Right cardiac atrium (tissue), 5 donors: ENCODE data around the gene TRIML1. TPM values are rescaled to one million over a fixed set of nuclear protein-coding genes. Genes with fewer than 3 reads are reported as not detected.
"Not testable (repeated sequence)": the region's sequence is repeated elsewhere in the genome, so short reads cannot be mapped to it uniquely, and the experiment has no call there.

Experiments
- ATAC-seq, 2 donors: fragments of 200-7000 bp; cut with Tn5 transposase; one replicate each; pipeline versions ENCODE4 v1.8.0 to v1.9.1; 2020; ENCODE audit warnings: moderate library complexity in 2 of 2, mild to moderate bottlenecking in 1 of 2
- DNase-seq, 3 donors: peaks; one replicate each; pipeline ENCODE4 v3.0.0-alpha.2; 2020
- H3K27ac ChIP-seq: one replicate; pipeline ENCODE4 v1.5.1; 2013; ENCODE audit warnings: mild to moderate bottlenecking, low read length, control low read depth, moderate library complexity
- H3K27me3 ChIP-seq: one replicate; pipeline ENCODE4 v1.6.1; 2013; ENCODE audit not compliant: control insufficient read depth, insufficient read depth
- H3K4me1 ChIP-seq: one replicate; pipeline ENCODE4 v1.6.1; 2013; ENCODE audit warnings: low read length; ENCODE audit not compliant: control insufficient read depth, insufficient read depth
- H3K4me3 ChIP-seq: one replicate; pipeline ENCODE4 v1.5.1; 2013; ENCODE audit warnings: low read length, control low read depth
- H3K9me3 ChIP-seq: one replicate; pipeline ENCODE4 v1.6.1; 2013; ENCODE audit warnings: low read length; ENCODE audit not compliant: control insufficient read depth
- WGBS: extraction: QIAGEN DNeasy Blood & Tissue Kit; methylation state at CpG from one replicate; pipeline ENCODE4 v1.1.7; 2013; 5-methylcytosine and 5-hydroxymethylcytosine counted together
- intact Hi-C, 4 donors: fragments of 100-400 bp; cut with DNase I; formaldehyde crosslinking; loops; one replicate each; pipeline versions ENCODE4 v1.11.0 to v1.14.0; 2022 to 2023
- polyA plus RNA-seq: library from polyadenylated mRNA; stranded (reverse); fragments of 200-250 nt; gene quantifications from one replicate; pipeline ENCODE4 v1.2.3, GENCODE V29; 2013
- total RNA-seq, 4 donors: library from RNA; stranded (reverse); fragmentation: NEBNext Ultra II Directional; extraction: Animal tissue kit (Norgen Biotek cat#: 25700); gene quantifications; one replicate each; pipeline ENCODE4 v1.2.1, GENCODE V29; 2021
- donor health status: healthy with polysubstance abuse.
- donor health status: DM: no; HTN: yes; CAD: no.
- donor health status: DM: no; HTN: no; CAD: no.
- donor health status: DM: no; HTN: yes; CAD: no; lungs with severe emphysema.
- donor health status: DM: yes; HTN: yes; CAD: no.

Gene TRIML1
- total and polyA plus RNA-seq, 5 donors: not detected

DNA sequence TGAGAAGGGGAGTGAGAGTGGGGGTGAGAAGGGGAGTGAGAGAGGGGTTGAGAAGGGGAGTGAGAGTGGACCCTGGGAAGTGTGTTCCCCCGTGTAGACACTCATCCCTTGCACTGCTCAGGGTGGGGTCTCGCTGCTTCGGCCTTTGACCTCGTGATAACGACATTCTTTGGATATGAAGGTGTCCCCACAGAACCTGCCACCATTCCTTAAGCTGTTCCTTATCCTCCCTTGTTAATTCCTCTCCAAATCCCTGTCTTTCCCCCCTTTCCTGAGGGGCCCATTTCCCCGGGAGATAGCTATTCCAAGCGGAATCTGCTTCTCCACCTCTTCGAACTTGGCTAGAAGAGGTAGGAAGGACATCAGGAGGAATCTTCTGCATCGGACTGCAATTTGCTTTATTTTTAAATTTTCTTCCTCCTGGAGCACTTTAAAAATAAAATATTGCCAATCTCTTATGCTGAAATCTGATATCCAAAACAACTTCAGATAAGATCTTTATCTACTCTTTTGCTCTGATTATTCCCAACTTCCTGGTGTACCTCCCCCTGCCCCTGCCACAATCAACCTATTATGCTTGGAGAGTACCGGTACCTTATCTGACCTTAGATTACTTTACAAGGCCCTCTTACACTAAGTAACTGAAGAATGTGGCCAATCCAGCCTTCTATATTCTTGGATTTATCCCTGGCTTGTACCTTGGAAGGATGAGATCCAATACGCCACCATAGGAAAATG is 15.6 kb downstream of the TRIML1 start:
- intact Hi-C loops: no loop called here
- DNase-seq (no peak), ATAC-seq (no peak)
- Histone ChIP-seq H3K4me3 (no peak overlapping the region), H3K27me3 (no peaks in the 10 kb centered on the region), H3K4me1 (no peaks in the 10 kb centered on the region), H3K27ac (no peak overlapping the region), H3K9me3 (no peaks in the 10 kb centered on the region)
- 87% methylated on average over 11 of the region's 11 CpGs for WGBS

DNA sequence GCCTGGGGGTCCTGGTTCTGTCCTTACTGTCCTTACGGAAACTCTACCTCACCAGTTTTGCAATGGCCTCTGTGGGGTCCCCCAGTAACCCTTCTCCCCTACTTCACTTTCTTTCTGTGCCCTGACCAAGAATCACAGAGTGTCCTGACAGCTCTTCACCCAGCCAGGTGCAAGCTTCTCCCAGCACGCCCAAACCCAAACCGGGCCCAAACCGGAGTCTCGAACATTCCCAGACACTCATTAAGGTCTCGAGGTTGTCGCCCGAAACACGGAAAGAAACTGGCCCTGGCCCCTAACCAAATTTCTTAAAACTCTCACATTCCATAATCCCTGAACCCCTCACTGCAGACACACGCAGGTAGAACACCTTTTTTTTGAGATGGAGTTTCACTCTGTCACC is 19.1 kb downstream of the TRIML1 start:
- DNase-seq: no peak
- whole genome bisulfite sequencing: 96% methylated on average over 10 of the region's 10 CpGs
- Histone ChIP-seq H3K4me3 (no peak overlapping the region), H3K27me3 (no peaks in the 10 kb centered on the region), H3K9me3 (no peaks in the 10 kb centered on the region), H3K4me1 (no peaks in the 10 kb centered on the region), H3K27ac (no peak overlapping the region)
- ATAC-seq: no peak
- intact Hi-C loops: no loop called here

DNA sequence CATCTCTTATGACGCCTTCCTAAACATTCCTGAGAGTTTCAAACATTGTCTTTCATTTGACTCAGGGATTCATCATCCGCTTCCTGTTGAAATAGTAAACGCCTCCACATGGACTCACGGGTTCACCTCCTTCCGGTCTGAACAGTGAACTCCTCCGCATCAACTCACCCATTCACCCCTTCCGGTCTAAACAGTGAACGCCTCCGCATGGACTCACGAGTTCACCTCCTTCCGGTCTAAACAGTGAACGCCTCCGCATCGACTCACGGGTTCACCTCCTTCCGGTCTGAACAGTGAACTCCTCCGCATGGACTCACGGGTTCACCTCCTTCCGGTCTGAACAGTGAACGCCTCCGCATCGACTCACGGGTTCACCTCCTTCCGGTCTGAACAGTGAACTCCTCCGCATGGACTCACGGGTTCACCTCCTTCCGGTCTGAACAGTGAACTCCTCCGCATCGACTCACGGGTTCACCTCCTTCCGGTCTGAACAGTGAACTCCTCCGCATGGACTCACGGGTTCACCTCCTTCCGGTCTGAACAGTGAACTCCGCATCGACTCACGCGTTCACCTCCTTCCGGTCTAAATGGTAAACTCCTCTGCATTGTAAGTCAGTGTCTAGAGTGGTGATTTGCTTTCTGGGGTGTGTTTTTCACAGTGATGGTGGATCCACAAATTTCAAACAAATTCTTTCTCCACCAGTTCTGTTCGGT is 20.4 kb downstream of the TRIML1 start:
- H3K4me1 ChIP-seq, intact Hi-C loops, H3K27ac ChIP-seq, H3K9me3 ChIP-seq, H3K4me3 ChIP-seq, DNase-seq, H3K27me3 ChIP-seq, ATAC-seq: not testable (repeated sequence)
- 77% methylated on average over 39 of the region's 40 CpGs for WGBS

DNA sequence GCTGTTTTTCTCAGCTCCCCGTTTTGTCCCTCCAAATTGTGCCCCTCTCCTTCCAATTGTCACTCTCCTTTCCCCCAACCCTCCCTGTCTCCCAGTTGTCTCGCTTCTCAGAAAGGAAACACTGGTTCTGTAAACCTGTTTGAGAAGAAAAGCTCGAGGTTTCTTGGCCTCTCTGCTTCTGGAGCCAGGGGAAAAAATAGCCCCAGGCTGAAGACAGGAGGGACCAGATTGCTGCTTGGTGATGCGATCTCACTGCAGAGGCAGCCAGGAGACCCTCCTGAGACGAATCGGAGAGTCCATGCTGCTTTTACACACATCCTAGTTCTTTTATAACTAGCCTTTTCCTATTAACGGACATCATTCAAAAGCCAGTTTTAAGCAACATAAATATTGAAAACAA is 21.2 kb downstream of the TRIML1 start:
- intact Hi-C loops: no loop called here
- WGBS: 53% methylated on average over 7 of the region's 7 CpGs

DNA sequence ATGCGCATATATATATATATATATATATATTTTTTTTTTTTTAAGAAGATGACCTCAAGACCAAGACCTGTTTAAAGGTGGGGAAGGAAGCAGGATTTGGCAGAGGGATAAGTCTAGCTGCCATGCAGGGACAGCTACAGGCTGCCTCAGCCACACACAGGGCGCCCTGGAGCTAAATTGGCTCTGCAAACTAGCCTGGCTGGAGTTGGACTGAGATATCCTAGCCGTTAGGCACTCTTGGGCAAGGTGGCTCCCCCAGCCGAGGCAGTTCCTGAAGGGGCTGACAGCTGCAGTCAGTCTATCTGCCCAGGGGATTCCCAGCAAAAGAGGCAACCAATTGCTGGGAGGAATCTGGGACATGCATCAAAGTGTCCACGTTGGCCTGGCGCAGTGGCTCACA is 21.9 kb downstream of the TRIML1 start:
- Histone ChIP-seq H3K9me3 (no peaks in the 10 kb centered on the region), H3K4me1 (no peaks in the 10 kb centered on the region), H3K4me3 (no peak overlapping the region), H3K27me3 (no peaks in the 10 kb centered on the region), H3K27ac (no peak overlapping the region)
- intact Hi-C loops: no loop called here
- no peak for DNase-seq
- ATAC-seq: no peak
- WGBS: 64% methylated on average over 6 of the region's 6 CpGs

More for the DNA sequence above, 21.2 kb downstream of the TRIML1 start:
- Histone ChIP-seq H3K27me3 (no peaks in the 10 kb centered on the region), H3K9me3 (no peaks in the 10 kb centered on the region), H3K4me1 (no peaks in the 10 kb centered on the region), H3K27ac (no peak overlapping the region), H3K4me3 (no peak overlapping the region)
- ATAC-seq (no peak), DNase-seq (no peak)

DNA sequence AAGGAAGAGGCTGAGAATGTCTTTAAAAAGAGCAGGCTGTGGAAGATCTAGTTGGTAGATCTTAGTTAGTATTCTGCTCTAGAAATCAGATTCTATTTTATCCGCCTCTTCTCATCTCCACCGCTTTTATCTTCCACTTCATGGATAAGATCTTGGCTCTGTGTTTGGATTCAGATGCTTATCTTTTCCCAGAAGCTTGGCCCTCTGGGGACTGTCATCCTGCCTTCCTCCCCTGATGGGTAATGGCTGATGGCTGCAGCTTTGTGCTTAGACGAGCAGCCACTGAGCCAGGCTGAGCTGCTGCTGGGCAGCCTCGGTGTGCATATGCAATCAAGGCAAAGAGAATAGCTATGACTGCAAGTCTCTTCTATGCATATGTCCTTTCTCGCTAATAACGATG is 23.5 kb downstream of the TRIML1 start:
- DNase-seq (no peak), ATAC-seq (no peak)
- 64% methylated on average over 6 of the region's 6 CpGs for WGBS
- Histone ChIP-seq H3K9me3 (no peaks in the 10 kb centered on the region), H3K4me1 (no peaks in the 10 kb centered on the region), H3K27me3 (no peaks in the 10 kb centered on the region), H3K4me3 (no peak overlapping the region), H3K27ac (no peak overlapping the region)
- intact Hi-C loops: no loop called here

DNA sequence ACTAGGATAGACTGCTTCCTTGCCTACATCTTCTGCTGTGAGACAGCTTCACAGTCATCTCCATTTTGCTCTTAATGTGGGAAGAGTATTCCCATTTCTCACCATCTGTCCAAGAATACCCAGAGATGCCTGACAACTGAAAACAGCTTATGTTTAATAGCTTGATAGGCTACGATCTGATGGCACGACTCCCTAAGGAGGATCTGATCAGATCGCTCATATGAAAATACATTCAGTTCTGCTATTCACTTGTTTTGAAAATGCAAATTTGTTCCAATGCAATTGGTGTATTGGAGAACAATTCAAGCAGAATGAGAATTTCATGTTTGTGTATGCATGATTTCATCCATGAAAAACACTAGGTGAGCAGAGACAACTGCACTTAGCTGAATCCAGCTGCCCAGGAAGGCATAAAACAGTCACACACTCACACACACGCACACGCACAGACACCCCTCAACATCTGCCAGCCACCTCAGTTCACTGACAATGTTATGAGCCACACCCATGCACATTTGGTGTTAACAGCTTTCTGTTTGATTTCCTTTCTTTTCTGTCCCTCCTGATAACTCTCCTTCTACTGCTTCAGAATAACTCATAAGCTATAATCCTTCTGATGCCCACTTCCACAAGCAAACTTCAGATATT is 29.6 kb downstream of the TRIML1 start:
- no peak overlapping the region for H3K27ac ChIP-seq

DNA sequence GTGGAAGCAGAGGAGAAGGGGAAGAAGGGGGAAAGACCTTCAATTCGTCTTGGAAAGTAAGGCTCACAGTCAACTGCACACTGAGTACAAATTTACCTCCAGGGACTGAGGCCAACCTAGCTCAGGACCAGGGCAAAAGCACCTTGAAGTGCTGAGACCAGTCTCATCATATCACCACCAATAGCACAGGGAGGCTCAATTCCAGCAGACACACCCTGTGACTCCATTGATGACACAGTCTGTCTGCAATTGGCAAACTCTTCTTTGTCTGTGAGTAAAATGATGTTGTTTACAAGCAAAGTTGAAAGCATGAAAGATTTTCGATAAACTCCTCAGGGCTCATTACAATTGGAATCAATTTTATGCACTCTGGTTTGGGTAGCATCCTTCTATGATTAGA is 32.3 kb downstream of the TRIML1 start:
- Histone ChIP-seq H3K27me3 (no peaks in the 10 kb centered on the region), H3K9me3 (no peaks in the 10 kb centered on the region), H3K4me3 (no peak overlapping the region), H3K4me1 (no peaks in the 10 kb centered on the region), H3K27ac (no peak overlapping the region)
- no peak for ATAC-seq
- DNase-seq: no peak
- intact Hi-C loops: no loop called here
- WGBS: 85% methylated on average over 2 of the region's 2 CpGs

More for the DNA sequence above, 29.6 kb downstream of the TRIML1 start:
- WGBS: 75% methylated on average over 5 of the region's 5 CpGs
- Histone ChIP-seq H3K4me3 (no peak overlapping the region), H3K9me3 (no peaks in the 10 kb centered on the region), H3K27me3 (no peaks in the 10 kb centered on the region), H3K4me1 (no peaks in the 10 kb centered on the region)
- ATAC-seq (no peak), DNase-seq (no peak)
- intact Hi-C loops: no loop called here

DNA sequence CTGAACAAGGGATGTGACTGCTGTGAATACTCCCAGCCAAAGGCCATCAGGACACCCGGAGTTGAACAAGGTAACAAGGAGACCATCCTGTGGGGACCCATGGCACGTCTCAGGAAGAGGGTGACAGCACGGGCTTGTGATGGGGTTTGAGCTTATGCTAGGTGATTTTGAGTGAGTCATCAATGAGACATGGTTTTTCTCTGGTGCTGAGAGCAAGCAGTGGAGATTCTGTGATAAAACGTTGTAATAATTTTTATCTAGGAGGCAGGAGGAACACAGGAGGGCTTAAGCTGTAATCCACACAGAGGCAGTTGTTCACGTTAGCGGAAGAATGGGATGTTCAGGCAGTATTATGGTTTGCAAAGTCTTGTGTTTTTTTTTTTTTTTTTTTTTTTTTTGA is 36.0 kb downstream of the TRIML1 start:
- no peaks in the 10 kb centered on the region for H3K9me3 ChIP-seq
- no peak overlapping the region for H3K27ac ChIP-seq
- H3K4me1 ChIP-seq: no peaks in the 10 kb centered on the region
- intact Hi-C loops: no loop called here
- DNase-seq: no peak
- 85% methylated on average over 6 of the region's 6 CpGs for WGBS
- H3K4me3 ChIP-seq: no peak overlapping the region
- ATAC-seq: no peak
- H3K27me3 ChIP-seq: no peaks in the 10 kb centered on the region

DNA sequence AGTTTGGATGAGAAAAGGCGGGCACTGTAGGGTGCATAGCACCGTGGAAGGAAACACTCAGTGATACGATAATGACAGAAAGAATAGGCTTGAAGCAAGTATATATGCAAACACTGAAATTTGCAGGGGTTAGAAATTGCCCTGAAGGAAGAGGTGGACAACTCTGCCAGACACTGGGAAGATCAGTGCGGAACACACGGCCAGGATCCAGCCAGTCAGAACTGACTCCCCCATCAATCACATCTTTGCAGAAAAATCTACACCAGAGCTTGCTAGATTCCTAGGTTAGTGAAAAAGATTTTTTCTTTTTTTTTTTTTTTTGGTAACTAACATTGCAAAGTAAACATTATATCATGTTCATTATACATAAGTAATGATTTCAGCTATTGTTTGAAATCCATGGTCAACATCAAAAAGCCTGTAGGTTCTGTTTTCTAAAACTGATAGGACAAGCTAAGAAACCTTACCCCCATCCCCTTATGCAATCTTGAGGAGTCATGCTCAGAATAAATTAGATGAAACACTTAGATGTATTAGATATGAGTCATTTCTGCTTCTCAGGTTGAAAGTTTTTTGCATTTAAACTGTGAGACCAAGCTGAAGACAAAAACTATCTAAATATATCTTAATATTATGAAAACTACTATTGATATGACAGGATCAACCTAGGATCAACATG is 38.9 kb downstream of the TRIML1 start:
- no peak overlapping the region for H3K27ac ChIP-seq
- no peak for ATAC-seq
- 84% methylated on average over 5 of the region's 5 CpGs for WGBS

DNA sequence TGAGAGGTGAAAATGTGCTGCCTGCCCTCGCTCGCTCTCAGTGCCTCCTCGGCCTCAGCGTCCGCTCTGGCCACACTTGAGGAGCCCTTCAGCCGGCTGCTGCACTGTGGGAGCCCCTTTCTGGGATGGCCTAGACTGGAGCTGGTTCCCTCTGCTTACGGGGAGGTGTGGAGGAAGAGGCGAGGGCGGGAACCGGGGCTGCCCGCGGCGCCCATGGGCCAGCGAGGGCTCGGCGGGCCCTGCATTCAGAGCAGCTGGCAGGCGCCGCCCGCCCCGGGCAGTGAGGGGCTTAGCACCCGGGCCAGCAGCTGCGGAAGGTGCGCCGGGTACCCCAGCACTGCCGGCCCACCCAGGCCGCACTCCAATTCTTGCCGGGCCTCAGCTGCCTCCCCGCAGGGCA is 39.6 kb downstream of the TRIML1 start:
- Histone ChIP-seq H3K27me3 (no peaks in the 10 kb centered on the region), H3K4me1 (no peaks in the 10 kb centered on the region), H3K9me3 (no peaks in the 10 kb centered on the region), H3K27ac (no peak overlapping the region), H3K4me3 (no peak overlapping the region)
- ATAC-seq: no peak
- 97% methylated on average over 27 of the region's 28 CpGs for WGBS
- intact Hi-C loops: no loop called here
- DNase-seq: peak in 1 of 3 donors; percentile 30

More for the DNA sequence above, 38.9 kb downstream of the TRIML1 start:
- H3K4me1 ChIP-seq: no peaks in the 10 kb centered on the region
- intact Hi-C loops: no loop called here
- H3K9me3 ChIP-seq: no peaks in the 10 kb centered on the region
- no peak overlapping the region for H3K4me3 ChIP-seq
- DNase-seq: no peak
- no peaks in the 10 kb centered on the region for H3K27me3 ChIP-seq
